Neural cell (in vitro differentiated cells): ENCODE measurements around the gene CADPS2. TPM values are rescaled to one million over a fixed set of nuclear protein-coding genes. Genes with fewer than 3 reads are reported as not detected.

Experiments
- H2AFZ ChIP-seq: fragments of 200-600, 300-800 bp; sonication (generic), shearing (Covaris generic); 2 replicates; pipeline ENCODE4 v1.6.0; 2014; ENCODE audit warnings: low read depth, mild to moderate bottlenecking, antibody characterized with exemption, low read length, moderate library complexity
- H3F3A ChIP-seq: fragments of 200-600 bp; shearing (Covaris generic); 2 replicates; pipeline ENCODE4 v1.6.1; 2016; ENCODE audit warnings: mild to moderate bottlenecking, moderate library complexity, mixed read lengths, antibody characterized with exemption, low read length; ENCODE audit not compliant: insufficient read depth, poor library complexity, severe bottlenecking
- H3K27ac ChIP-seq: fragments of 200-600, 300-800 bp; sonication (generic), shearing (Covaris generic); 2 replicates; pipeline ENCODE4 v1.5.1; 2014; ENCODE audit warnings: mild to moderate bottlenecking, low read length, moderate library complexity
- H3K27me3 ChIP-seq: fragments of 300-800, 200-600 bp; sonication (generic), shearing (Covaris generic); 2 replicates; pipeline ENCODE4 v1.6.0; 2014; ENCODE audit warnings: mild to moderate bottlenecking, low read depth, low read length, moderate library complexity; ENCODE audit not compliant: insufficient read depth
- H3K36me3 ChIP-seq: fragments of 300-800, 200-600 bp; sonication (generic), shearing (Covaris generic); 2 replicates; pipeline ENCODE4 v1.5.1; 2014; ENCODE audit warnings: mild to moderate bottlenecking, antibody characterized with exemption, low read length, moderate library complexity; ENCODE audit not compliant: insufficient read depth
- H3K4me2 ChIP-seq: fragments of 300-800, 200-600 bp; sonication (generic), shearing (Covaris generic); 2 replicates; pipeline ENCODE4 v1.6.0; 2014; ENCODE audit warnings: mild to moderate bottlenecking, low read length
- H3K4me3 ChIP-seq: fragments of 300-800, 200-600 bp; sonication (generic), shearing (Covaris generic); 2 replicates; pipeline ENCODE4 v1.5.1; 2014; ENCODE audit warnings: mild to moderate bottlenecking, low read length, moderate library complexity
- H3K79me2 ChIP-seq: fragments of 200-600 bp; shearing (Covaris generic); replicated peaks from 2 replicates; pipeline ENCODE4 v1.6.0; 2014; ENCODE audit warnings: mild to moderate bottlenecking, low read length, moderate library complexity; ENCODE audit not compliant: insufficient read depth
- H3K9ac ChIP-seq: fragments of 300-800, 200-600 bp; sonication (generic), shearing (Covaris generic); 2 replicates; pipeline ENCODE4 v1.6.1; 2016; ENCODE audit warnings: mild to moderate bottlenecking, low read length, mixed read lengths
- H3K9me2 ChIP-seq: fragments of 200-600 bp; shearing (Covaris generic); 2 replicates; pipeline ENCODE4 v1.6.1; 2016; ENCODE audit warnings: mild to moderate bottlenecking, low read length, mixed read lengths; ENCODE audit not compliant: insufficient read depth
- H3K9me3 ChIP-seq: fragments of 200-600, 300-800 bp; sonication (generic), shearing (Covaris generic); 2 replicates; pipeline ENCODE4 v1.6.1; 2016; ENCODE audit warnings: mild to moderate bottlenecking, mixed run types, low read length, moderate library complexity, mixed read lengths
- H4K20me1 ChIP-seq: fragments of 200-600 bp; shearing (Covaris generic); 2 replicates; pipeline ENCODE4 v1.6.1; 2016; ENCODE audit warnings: mild to moderate bottlenecking, mixed run types; ENCODE audit not compliant: insufficient read depth
- CTCF ChIP-seq: fragments of 450-650 bp; IDR thresholded peaks from 2 replicates; pipeline ENCODE4 v1.5.1; 2014; ENCODE audit warnings: antibody characterized with exemption, mild to moderate bottlenecking, moderate library complexity; ENCODE audit not compliant: poor library complexity, severe bottlenecking
- EP300 ChIP-seq: fragments of 450-650 bp; conservative IDR thresholded peaks from 2 replicates; pipeline ENCODE4 v1.6.1; 2014; ENCODE audit warnings: antibody characterized with exemption, mild to moderate bottlenecking, moderate library complexity; ENCODE audit not compliant: poor library complexity, severe bottlenecking
- EZH2 ChIP-seq: fragments of 200-600, 300-800 bp; shearing (Covaris generic), sonication (generic); IDR thresholded peaks from 2 replicates; pipeline ENCODE4 v1.6.1; 2014; ENCODE audit warnings: antibody characterized with exemption, low read length, borderline replicate concordance, mild to moderate bottlenecking; ENCODE audit not compliant: insufficient read depth, poor library complexity, severe bottlenecking
- MXI1 ChIP-seq: fragments of 450-650 bp; conservative IDR thresholded peaks from 2 replicates; pipeline ENCODE4 v1.6.1; 2014; ENCODE audit warnings: antibody characterized with exemption, mild to moderate bottlenecking; ENCODE audit not compliant: poor library complexity, severe bottlenecking
- POLR2AphosphoS5 ChIP-seq: IDR thresholded peaks from 2 replicates; pipeline ENCODE4 v1.6.1; 2012
- RAD21 ChIP-seq: fragments of 450-650 bp; conservative IDR thresholded peaks from 2 replicates; pipeline ENCODE4 v1.6.1; 2014; ENCODE audit warnings: antibody characterized with exemption, mild to moderate bottlenecking, moderate library complexity
- REST ChIP-seq: IDR thresholded peaks from 2 replicates; pipeline ENCODE4 v1.6.1; 2012; ENCODE audit warnings: borderline replicate concordance
- SMC3 ChIP-seq: fragments of 450-650 bp; conservative IDR thresholded peaks from 2 replicates; pipeline ENCODE4 v1.6.1; 2014; ENCODE audit warnings: antibody characterized with exemption, mild to moderate bottlenecking, moderate library complexity; ENCODE audit not compliant: poor library complexity
- TAF1 ChIP-seq: IDR thresholded peaks from 2 replicates; pipeline ENCODE4 v1.6.1; 2012; ENCODE audit warnings: low read depth
- polyA plus RNA-seq: library from polyadenylated mRNA; depleted of rRNA; stranded (reverse); fragments of >200 nt; gene quantifications from 2 replicates; pipeline ENCODE4 v1.2.3, GENCODE V29; 2014

CADPS2 gene
- polyA plus RNA-seq, 1 donor from 2014 or later: 5.9 TPM

GRCh38 chr7:122310119-122311021, 575.9 kb downstream of the CADPS2 start:
- Histone ChIP-seq H3F3A (peaks cover 7% of the 10 kb centered on the region), H3K79me2 (peaks cover 95% of the 10 kb centered on the region), H3K9me3 (no peaks in the 10 kb centered on the region), H3K36me3 (no peaks in the 10 kb centered on the region), H3K4me3 (peak overlapping the region; percentile 35), H3K9ac (no peak overlapping the region), H4K20me1 (no peaks in the 10 kb centered on the region), H3K4me2 (no peak overlapping the region), H3K9me2 (no peaks in the 10 kb centered on the region), H3K27me3 (peaks cover 99% of the 10 kb centered on the region), H3K27ac (no peak overlapping the region), H2AFZ (no peak overlapping the region)
- TF ChIP-seq SMC3: no peak

GRCh38 chr7:122309421-122309820, 576.8 kb downstream of the CADPS2 start:
- H3K9me2 ChIP-seq: no peaks in the 10 kb centered on the region
- H2AFZ ChIP-seq: no peak overlapping the region
- TF ChIP-seq REST (no peak), MXI1 (no peak), SMC3 (no peak), EP300 (no peak), RAD21 (no peak), TAF1 (no peak), CTCF (no peak), POLR2AphosphoS5 (no peak), EZH2 (no peak)
- peaks cover 99% of the 10 kb centered on the region for H3K27me3 ChIP-seq
- H3K4me2 ChIP-seq: no peak overlapping the region
- H3K4me3 ChIP-seq: peak overlapping the region; percentile 15
- peaks cover 98% of the 10 kb centered on the region for H3K79me2 ChIP-seq
- no peaks in the 10 kb centered on the region for H3K36me3 ChIP-seq
- peaks cover 7% of the 10 kb centered on the region for H3F3A ChIP-seq
- H3K9me3 ChIP-seq: no peaks in the 10 kb centered on the region
- no peaks in the 10 kb centered on the region for H4K20me1 ChIP-seq
- H3K9ac ChIP-seq: no peak overlapping the region
- no peak overlapping the region for H3K27ac ChIP-seq
